Measurements from ENCODE around the gene ATP6V0A1.
"Not testable (repeated sequence)": the region's sequence is repeated elsewhere in the genome, so short reads cannot be mapped to it uniquely, and the experiment has no call there.

ATP6V0A1 gene

DNA sequence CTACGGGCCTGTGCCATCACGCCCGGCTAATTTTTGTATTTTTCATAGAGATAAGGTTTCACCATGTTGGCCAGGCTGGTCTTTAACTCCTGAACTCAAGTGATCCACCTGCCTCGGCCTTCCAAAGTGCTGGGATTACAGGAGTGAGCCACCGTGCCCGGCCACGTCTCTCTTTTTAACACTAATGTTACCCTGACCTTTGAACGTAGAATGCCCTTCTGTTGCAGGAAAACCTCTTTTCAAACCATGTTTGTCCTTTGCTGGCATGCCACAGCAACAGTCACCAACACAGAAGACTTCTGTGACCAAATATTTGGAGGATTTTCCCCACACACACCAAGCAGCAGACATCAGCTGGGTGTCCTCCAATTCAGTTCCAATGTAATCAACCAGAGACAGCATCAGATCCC, 86.2 kb downstream of the ATP6V0A1 start:
- DNase-seq, result no peak

DNA sequence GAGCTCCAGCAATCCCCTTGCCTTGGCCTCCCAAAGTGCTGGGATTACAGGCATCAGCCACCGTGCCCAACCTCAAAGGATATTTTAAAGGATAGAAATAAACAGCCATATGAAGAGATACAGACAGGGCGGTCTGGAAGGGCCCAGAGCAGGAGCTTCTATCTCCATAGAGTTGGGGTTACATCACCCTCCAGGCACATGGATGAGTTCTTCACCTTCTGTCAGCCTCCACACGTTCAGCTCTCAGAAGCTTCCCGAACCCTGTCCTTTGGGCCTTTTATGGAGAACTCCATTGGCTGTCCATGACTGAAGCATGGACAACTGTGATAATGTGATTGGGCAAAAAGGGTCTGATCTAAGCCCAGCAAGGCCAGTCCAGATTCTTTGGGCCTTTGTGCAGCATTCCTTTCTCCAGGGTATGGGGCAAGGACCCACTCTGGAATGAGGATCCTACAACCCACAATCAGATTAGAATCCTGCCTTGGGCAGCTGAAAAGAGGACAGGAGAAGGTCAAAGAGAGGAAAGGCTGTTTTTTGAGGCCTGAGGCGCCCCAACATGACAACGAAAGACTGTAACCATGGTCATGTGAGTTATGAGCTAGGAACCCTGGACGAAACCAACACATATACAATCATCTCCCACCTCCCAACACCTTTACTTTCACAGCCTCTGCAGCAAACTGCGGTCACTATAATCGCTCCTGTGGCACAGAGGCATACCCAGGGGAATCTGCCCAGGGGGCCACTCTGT, 87.3 kb downstream of the ATP6V0A1 start:
- DNase-seq, result not testable (repeated sequence)

DNA sequence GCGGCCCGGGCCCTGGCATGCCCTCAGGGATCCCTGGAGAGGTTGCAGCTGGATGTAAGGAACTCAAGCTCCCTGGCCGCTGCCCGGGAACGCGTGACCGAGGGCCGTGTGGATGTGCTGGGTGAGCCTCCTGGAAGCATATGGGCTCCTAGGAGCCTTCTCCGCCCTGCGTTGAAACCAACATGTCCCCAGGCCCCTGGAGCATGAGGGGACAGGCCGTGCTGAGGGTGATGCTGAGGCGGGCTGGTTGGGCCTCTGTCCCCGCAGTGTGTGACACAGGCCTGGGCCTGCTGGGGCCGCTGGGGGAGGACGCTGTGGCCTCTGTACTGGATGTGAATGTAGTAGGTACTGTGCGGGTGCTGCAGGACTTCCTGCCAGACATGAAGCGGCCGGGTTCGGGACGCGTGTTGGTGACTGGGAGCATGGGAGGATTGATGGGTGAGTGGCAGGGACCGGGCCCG, 88.4 kb downstream of the ATP6V0A1 start:
- no peak for DNase-seq

DNA sequence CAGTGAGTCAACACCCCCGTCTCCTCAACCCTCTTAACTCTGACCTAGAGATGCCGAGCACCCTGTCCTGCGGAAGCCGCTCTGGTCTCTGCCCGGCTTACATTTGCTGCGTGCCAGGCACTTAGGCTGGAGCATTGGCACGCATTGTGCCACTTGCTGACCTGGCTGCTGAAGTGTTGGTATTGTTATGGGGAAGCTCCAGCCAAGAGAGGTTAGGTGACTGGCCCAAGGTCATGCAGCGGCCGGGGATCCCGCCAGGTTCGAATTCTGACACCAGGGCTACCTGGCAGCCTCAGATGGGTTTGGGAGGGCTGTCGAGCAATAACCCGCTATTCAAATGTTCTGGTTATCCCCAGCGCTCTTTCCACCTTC, 89.0 kb downstream of the ATP6V0A1 start:
- DNase-seq, result no peak

DNA sequence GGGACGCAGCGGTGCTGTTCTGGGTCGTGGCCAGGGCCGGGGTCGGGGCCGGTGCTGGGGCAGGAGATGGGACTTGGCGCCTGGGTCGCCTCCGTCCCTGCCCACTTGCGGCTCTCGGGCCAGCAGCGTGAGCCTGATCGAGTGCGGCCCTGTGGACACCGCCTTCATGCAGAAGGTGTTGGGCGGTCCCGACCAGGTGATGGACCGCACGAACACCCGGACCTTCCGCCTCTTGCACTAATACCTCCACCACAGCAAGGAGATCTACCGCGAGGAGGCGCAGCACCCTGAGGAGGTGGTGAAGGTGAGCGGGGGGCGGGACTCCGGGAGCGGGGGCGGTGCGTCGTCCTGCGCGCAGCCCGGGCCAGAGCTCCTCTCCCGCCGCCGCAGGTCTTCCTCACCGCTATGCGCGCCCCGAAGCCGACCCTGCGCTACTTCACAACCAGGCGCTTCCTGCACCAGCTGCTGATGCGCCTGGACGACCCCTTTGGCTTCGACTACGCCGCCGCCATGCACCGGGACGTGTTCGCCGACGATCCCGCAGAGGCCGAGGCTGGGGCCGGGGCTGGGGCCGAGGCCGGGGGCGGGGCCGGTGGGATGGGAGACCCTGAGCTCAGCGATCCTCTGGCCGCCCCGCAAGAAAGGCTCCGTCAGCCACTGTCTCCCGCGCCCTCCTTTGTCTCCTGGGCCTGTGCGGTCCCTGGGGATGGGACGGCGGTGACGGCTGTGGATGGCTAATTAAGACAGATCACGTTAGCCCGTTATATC, 89.6 kb downstream of the ATP6V0A1 start:
- peak; percentile 81 to 82 for DNase-seq

DNA sequence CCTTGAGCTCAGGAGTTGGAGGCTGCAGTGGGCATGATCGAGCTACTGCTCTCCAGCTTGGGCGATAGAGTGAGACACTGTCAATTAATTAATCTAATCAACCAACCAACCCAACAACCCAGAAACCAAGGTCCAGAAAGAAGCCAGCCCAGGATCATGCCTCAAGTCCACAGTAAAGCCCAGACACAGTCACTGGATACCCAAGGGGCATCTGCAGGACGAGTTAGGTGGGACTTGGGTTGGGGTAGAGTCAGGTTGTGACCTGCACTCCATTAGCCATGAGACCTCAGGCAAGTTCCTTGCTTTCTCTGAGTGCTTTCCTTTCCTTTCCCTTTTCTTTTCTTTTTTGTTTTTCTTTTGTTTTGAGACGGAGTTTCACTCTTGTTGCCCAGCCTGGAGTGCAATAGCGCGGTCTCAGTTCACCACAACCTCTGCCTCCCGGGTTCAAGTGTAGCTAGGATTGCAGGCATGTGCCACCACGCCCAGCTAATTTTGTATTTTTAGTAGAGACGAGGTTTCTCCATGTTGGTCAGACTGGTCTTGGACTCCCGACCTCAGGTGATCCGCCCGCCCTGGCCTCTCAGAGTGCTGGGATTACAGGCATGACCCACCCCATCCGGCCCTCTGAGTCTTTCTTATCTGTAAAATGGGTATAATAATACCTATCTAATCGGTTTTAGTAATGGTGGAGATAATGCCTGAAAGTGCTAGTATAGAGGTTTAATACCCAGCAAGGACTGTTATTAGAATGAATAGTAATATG, 90.5 kb downstream of the ATP6V0A1 start:
- DNase-seq, result no peak

DNA sequence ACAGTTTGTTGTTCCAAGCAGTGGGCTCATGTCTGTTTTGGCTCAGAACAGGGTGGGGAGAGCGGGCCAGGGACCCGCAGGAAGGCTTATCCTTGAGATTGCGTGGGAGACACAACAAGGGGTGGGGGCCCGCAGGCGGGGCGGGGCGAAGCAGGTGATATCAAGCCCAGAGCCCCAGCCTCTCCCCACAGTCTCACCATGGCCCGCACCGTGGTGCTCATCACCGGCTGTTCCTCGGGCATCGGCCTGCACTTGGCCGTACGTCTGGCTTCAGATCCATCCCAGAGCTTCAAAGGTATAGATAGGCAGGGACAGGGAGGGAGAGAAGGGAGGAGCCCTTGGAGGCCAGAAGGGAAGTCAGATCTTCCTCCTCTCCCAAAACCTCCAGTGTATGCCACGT, 94.1 kb downstream of the ATP6V0A1 start, which contains the start of gene HSD17B1:
TSS of gene HSD17B1 (plus strand) at position 188 of the 400 bp plus-strand sequence. CDS start at position 199, 11 bp downstream.
- not testable (repeated sequence) for DNase-seq

DNA sequence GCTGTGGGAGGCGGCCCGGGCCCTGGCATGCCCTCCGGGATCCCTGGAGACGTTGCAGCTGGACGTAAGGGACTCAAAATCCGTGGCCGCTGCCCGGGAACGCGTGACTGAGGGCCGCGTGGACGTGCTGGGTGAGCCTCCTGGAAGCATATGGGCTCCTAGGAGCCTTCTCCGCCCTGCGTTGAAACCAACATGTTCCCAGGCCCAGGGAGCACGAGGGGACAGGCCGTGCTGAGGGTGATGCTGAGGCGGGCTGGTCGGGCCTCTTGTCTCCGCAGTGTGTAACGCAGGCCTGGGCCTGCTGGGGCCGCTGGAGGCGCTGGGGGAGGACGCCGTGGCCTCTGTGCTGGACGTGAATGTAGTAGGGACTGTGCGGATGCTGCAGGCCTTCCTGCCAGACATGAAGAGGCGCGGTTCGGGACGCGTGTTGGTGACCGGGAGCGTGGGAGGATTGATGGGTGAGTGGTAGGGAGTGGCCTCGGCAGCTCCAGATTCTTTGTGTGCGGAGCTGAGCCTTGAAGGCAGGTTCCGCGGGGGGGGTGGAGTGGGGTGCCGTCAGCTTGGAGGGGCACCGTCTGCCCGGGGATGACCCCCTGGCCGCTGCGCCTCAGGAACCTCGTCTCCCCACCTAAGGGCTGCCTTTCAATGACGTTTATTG, 94.6 kb downstream of the ATP6V0A1 start:
- DNase-seq, result no peak

DNA sequence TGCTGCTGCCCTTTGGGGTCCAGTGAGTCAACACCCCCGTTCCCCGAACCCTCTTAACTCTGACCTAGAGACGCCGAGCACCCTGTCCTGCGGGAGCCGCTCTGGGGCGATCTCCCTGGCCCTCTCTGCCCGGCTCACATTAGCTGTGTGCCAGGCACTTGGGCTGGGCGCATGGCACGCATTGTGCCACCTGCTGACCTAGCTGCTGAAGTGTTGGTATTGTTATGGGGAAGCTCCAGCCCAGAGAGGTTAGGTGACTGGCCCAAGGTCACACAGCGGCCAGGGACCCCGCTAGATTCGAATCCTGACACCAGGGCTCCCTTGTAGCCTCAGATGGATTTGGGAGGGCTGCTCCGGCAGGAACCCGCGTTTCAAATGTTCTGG, 95.2 kb downstream of the ATP6V0A1 start:
- no peak for DNase-seq

DNA sequence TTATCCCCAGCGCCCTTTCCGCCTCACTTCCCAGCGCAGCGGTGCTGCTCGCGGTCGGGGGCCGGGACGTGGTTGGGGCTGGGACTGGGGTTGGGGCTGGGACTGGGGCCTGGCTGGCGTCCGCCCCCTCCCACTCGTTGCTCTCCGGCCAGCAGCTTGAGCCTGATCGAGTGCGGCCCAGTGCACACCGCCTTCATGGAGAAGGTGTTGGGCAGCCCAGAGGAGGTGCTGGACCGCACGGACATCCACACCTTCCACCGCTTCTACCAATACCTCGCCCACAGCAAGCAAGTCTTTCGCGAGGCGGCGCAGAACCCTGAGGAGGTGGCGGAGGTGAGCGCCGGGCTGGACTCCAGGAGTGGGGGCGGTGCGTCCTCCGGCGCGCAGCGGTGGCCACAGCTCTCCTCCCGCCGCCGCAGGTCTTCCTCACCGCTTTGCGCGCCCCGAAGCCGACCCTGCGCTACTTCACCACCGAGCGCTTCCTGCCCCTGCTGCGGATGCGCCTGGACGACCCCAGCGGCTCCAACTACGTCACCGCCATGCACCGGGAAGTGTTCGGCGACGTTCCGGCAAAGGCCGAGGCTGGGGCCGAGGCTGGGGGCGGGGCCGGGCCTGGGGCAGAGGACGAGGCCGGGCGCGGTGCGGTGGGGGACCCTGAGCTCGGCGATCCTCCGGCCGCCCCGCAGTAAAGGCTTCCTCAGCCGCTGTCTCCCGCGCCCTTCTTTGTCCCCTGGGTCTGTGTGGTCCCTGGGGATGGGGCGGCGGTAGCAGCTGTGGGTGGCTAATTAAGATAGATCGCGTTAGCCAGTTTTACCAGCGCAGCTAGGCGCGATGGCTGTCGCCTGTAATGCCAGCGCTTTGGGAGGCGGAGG, 95.8 kb downstream of the ATP6V0A1 start:
- peak; percentile 79 to 83 for DNase-seq

DNA sequence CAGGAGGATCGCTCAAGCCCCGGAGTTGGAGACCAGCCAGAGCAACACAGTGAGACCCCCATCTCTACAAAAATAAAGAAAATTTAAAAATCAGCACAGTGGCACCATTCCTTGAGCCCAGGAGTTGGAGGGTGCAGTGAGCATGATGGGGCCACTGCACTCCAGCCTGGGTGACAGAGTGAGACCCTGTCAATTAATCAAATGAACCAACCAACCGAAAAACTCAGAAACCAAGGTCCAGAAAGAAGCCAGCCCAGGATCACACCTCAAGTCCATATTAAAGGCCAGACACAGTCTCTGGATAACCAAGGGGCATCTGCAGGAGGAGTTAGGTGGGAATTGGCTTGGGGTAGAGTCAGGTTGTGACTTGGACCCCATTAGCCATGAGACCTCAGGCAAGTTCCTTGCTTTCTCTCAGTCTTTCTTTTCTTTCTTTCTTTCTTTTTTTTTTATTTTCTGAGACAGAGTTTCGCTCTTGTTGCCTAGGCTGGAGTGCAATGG, 96.5 kb downstream of the ATP6V0A1 start:
- DNase-seq, result no peak

DNA sequence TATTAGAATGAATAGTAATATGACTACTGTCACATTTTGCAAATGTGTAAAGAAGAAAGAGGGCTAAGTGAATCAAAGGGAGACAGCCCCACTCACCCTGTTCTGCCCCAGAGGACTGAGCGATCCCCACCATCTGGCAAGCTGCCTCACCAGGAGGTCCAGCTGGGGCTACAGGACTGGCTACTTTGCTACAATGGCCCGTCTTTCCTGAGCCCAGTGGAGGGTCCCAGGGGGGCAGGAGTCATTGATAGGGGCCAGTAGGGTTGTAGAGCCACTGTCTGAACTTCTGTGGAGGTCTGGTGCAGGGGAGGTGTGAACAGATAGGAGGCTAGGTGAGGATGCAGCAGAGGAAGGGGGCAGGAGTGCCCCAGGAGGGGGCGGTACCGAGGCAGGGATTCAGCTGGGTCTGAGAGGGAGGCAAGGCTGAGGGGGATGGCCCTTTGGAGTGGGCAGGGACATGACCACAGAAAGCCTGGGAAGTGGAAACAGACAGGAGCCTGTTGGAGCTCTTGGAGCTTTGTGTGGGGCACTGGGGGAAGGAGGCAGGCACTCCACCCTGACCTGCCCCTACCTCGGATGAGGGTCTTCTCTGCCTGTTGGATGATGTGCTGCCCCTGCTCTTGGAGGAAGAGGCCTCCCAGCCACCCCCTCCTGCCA, 97.4 kb downstream of the ATP6V0A1 start:
- DNase-seq, result not testable (repeated sequence)

DNA sequence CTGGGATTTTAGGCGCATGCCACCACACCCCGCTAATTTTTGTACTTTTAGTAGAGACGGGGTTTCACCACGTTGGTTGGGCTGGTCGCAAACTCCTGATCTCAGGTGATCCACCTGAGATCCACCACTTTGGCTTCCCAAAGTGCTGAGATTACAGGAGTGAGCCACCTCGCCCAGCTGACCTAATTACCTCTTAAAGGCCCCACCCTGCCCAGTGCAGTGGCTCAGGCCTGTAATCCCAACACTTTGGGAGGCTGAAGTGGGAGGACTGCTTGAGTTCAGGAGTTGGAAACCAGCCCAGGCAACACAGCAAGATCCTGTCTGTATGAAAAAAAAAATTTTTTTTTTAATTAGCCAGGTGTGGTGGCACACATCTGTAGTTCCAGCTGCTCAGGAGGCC, 100.4 kb downstream of the ATP6V0A1 start:
- DNase-seq, result no peak

DNA sequence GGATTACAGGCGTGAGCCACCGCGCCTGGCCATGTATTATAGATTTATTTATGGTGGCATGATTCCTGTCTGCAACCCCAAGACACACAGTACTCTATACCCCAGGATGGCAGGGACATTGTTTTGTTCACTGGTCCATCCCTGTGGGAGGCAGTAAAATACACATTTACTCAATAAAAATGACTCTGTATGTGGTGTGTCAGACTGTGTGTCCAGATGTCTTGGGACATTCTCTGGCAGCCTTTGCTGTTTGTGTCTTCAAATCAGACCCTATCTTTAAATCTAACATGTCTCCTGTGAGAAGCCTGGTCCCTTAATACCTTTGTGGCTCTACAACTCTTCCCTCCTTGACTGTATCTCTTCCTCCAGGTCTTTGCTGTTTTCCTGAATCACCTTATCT, 101.6 kb downstream of the ATP6V0A1 start:
- no peak for DNase-seq

DNA sequence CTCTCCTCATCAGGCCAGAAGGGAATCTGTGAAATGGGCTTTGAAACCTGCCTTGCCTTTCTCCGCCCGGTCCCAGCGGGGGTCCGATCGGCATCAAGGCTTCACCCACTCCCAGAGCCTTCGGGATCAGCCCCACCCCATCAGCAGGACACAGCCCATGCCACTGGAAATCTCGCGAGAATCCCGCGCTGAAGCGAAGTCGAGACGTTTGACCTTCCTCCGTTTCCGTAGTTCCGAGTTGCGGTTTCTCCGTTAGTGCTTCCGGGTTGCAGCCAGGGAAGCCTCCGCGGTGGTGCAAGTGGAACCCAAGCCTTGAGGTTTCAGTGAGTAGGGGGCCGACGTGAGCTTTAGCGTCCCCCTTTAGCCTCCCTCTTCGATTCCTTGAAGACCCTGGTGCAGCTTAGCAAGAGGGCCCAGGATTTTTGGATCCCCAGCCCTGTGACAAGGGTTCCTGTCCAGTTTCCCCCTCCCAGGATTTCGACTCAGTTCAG, 103.3 kb downstream of the ATP6V0A1 start, which contains the start of gene COASY:
TSS of gene COASY (plus strand) at position 252 of the 491 bp plus-strand sequence. CDS start 475 bp downstream, outside the sequence.
- peak; percentile 93 to 98 for DNase-seq

DNA sequence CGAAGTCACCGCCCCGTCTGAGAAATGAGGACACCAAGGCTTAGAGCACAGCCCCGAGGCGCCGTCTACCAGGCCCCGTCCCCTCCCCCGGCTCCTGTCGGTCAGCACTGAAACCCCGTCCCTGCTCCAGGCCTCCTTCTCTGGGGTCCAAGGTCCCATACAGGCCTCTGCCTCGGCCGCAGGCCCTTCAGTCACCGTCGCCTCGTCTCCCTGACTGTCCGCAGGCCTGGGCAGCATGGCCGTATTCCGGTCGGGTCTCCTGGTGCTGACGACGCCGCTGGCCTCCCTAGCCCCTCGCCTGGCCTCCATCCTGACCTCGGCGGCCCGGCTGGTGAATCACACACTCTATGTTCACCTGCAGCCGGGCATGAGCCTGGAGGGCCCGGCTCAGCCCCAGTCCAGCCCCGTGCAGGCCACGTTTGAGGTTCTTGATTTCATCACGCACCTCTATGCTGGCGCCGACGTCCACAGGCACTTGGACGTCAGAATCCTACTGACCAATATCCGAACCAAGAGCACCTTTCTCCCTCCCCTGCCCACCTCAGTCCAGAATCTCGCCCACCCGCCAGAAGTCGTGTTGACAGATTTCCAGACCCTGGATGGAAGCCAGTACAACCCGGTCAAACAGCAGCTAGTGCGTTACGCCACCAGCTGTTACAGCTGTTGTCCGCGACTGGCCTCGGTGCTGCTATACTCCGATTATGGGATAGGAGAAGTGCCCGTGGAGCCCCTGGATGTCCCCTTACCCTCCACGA, 103.9 kb downstream of the ATP6V0A1 start:
- no peak for DNase-seq

DNA sequence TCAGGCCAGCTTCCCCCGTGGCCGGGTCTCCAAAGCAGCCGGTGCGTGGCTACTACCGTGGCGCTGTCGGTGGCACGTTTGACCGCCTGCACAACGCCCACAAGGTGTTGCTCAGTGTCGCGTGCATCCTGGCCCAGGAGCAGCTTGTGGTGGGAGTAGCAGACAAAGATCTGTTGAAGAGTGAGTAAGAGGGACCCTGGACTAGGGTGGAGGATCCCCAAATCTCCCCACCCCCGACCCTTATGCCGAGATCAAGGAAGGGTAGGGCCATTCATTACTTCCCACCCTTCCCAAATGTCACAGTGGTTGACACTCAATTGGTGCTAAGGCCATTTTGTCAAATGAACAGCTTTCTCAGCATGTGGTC, 104.4 kb downstream of the ATP6V0A1 start:
- no peak for DNase-seq

DNA sequence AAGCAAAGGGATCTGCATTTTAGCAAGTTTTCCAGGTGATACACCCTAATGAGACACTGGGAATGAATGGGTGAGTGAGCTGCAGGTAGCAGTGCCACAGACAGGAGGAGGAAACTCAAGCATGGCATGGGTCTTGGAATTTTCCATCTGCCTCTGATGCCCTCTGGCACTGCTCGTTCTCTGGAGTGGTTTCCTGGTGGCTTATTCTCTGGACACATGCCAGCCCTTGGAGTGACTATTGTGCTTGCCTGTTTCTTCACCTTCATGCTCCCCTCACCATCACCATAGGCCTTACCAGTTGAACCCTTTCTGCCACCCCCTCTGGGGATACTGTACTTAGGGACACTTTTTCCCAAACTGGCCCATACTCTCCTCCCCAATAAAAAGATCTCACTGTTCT, 104.9 kb downstream of the ATP6V0A1 start:
- DNase-seq, result no peak

DNA sequence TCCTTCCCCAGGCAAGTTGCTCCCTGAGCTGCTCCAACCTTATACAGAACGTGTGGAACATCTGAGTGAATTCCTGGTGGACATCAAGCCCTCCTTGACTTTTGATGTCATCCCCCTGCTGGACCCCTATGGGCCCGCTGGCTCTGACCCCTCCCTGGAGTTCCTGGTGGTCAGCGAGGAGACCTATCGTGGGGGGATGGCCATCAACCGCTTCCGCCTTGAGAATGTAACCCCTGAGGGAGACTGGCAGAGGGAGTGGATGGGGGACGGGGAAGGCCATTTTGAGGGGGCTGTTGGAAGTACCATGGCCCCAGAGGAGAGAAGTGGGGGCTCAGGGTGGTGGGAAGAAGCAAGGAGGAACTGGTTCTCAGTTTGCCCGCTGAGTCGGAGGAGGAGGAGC, 105.3 kb downstream of the ATP6V0A1 start:
- DNase-seq, result no peak

Data from NCI-H1930 (cell line).